Smooth muscle cell (in vitro differentiated cells): Measurements from ENCODE around the gene BMPR1A. TPM values are rescaled to one million over a fixed set of nuclear protein-coding genes. Genes with fewer than 3 reads are reported as not detected.
A peak's percentile ranks its signal among the peaks of the same experiment; 100 is the strongest.

Source experiments
- DNase-seq: peaks from one replicate; lab custom pipeline; 2025; ENCODE audit not compliant: unreplicated experiment; lab: John Stamatoyannopoulos, UW
- H2AFZ ChIP-seq: fragments of 200-600 bp; sonication (generic); 2 replicates; pipeline ENCODE4 v1.6.0; 2016; ENCODE audit warnings: antibody characterized with exemption, low read depth, mild to moderate bottlenecking
- H3F3A ChIP-seq: fragments of 200-600 bp; sonication (generic); 2 replicates; pipeline ENCODE4 v1.6.0; 2017; ENCODE audit warnings: antibody characterized with exemption, low read depth
- H3K27ac ChIP-seq: fragments of 200-600 bp; sonication (generic); 2 replicates; pipeline ENCODE4 v1.5.1; 2016; ENCODE audit warnings: low read depth, mild to moderate bottlenecking
- H3K27me3 ChIP-seq: fragments of 200-600 bp; sonication (generic); 2 replicates; pipeline ENCODE4 v1.6.1; 2016; ENCODE audit warnings: low read depth, mild to moderate bottlenecking
- H3K36me3 ChIP-seq: fragments of 200-600 bp; sonication (generic); 2 replicates; pipeline ENCODE4 v1.5.1; 2016; ENCODE audit warnings: low read depth
- H3K4me1 ChIP-seq: fragments of 200-600 bp; sonication (generic); 2 replicates; pipeline ENCODE4 v1.5.1; 2016; ENCODE audit warnings: low read depth
- H3K4me2 ChIP-seq: fragments of 200-600 bp; sonication (generic); 2 replicates; pipeline ENCODE4 v1.6.0; 2016; ENCODE audit warnings: mild to moderate bottlenecking
- H3K4me3 ChIP-seq: fragments of 200-600 bp; sonication (generic); 2 replicates; pipeline ENCODE4 v1.5.1; 2016; ENCODE audit warnings: mild to moderate bottlenecking
- H3K79me2 ChIP-seq: fragments of 200-600 bp; sonication (generic); 2 replicates; pipeline ENCODE4 v1.6.0; 2016; ENCODE audit warnings: low read depth, mild to moderate bottlenecking
- H3K9ac ChIP-seq: fragments of 200-600 bp; sonication (generic); 2 replicates; pipeline ENCODE4 v1.6.0; 2016; ENCODE audit warnings: low read depth
- H3K9me3 ChIP-seq: fragments of 200-600 bp; sonication (generic); replicated peaks from 2 replicates; pipeline ENCODE4 v1.5.1; 2016; ENCODE audit warnings: low read depth
- H4K20me1 ChIP-seq: fragments of 200-600 bp; sonication (generic); 2 replicates; pipeline ENCODE4 v1.6.0; 2016; ENCODE audit warnings: low read depth
- CTCF ChIP-seq: fragments of 200-600 bp; sonication (generic); IDR thresholded peaks from 2 replicates; pipeline ENCODE4 v1.5.1; 2017; ENCODE audit warnings: borderline replicate concordance, mild to moderate bottlenecking, antibody characterized with exemption; ENCODE audit not compliant: insufficient read depth, poor library complexity, severe bottlenecking
- WGBS: methylation state at CpG from one replicate; pipeline ENCODE4 v1.1.7; 2016; ENCODE audit warnings: low lambda C conversion rate; 5-methylcytosine and 5-hydroxymethylcytosine counted together
- polyA plus RNA-seq: library from polyadenylated mRNA; unstranded; fragments of >200 nt; fragmentation: Nextera tagmentation; extraction: Ambion mirVana; gene quantifications from 2 replicates; pipeline ENCODE4 v1.2.1, GENCODE V29; 2016
- total RNA-seq: library from RNA; depleted of rRNA; stranded (reverse); fragments of >200 nt; gene quantifications from 2 replicates; pipeline ENCODE4 v1.2.3, GENCODE V29; 2014

BMPR1A gene
- total and polyA plus RNA-seq, 2 experiments from 2014 or later = 15.5 to 80.9 TPM

- Histone ChIP-seq H3K27ac (no peak overlapping the region), H3K4me2 (no peak overlapping the region), H3K79me2 (no peaks in the 10 kb centered on the region), H2AFZ (no peak overlapping the region), H3F3A (peaks cover 10% of the 10 kb centered on the region), H3K4me3 (no peak overlapping the region), H3K4me1 (no peaks in the 10 kb centered on the region), H3K9me3 (no peaks in the 10 kb centered on the region), H3K9ac (no peak overlapping the region), H3K27me3 (no peaks in the 10 kb centered on the region), H3K36me3 (peaks cover 11% of the 10 kb centered on the region), H4K20me1 (no peaks in the 10 kb centered on the region)
- TF ChIP-seq CTCF = no peak
- DNase-seq = no peak
- WGBS = 73% methylated on average over 1 of the region's 1 CpG
These were observed 158.3 kb downstream of the BMPR1A start for GRCh38 chr10:86914734-86915133.

GRCh38 chr10:86918022-86918471 lies 161.6 kb downstream of the BMPR1A start:
- Histone ChIP-seq H3F3A (peaks cover 10% of the 10 kb centered on the region), H3K27ac (peak overlapping the region; percentile 55), H3K79me2 (no peaks in the 10 kb centered on the region), H3K4me3 (no peak overlapping the region), H4K20me1 (no peaks in the 10 kb centered on the region), H3K9me3 (no peaks in the 10 kb centered on the region), H2AFZ (no peak overlapping the region), H3K27me3 (no peaks in the 10 kb centered on the region), H3K4me2 (no peak overlapping the region), H3K36me3 (peaks cover 21% of the 10 kb centered on the region), H3K9ac (no peak overlapping the region), H3K4me1 (no peaks in the 10 kb centered on the region)
- no peak for TF ChIP-seq CTCF
- no peak for DNase-seq
- WGBS = 27% methylated on average over 5 of the region's 5 CpGs

- Histone ChIP-seq H3K79me2 (no peaks in the 10 kb centered on the region), H3K9me3 (no peaks in the 10 kb centered on the region), H3K27ac (no peak overlapping the region), H3K4me2 (no peak overlapping the region), H3K4me3 (no peak overlapping the region), H3K4me1 (no peaks in the 10 kb centered on the region), H2AFZ (no peak overlapping the region), H3K36me3 (peaks cover 10% of the 10 kb centered on the region), H4K20me1 (no peaks in the 10 kb centered on the region), H3F3A (peaks cover 6% of the 10 kb centered on the region), H3K27me3 (no peaks in the 10 kb centered on the region), H3K9ac (no peak overlapping the region)
- no peak for TF ChIP-seq CTCF
- DNase-seq = no peak
- 98% methylated on average over 9 of the region's 9 CpGs for WGBS
These were observed 166.1 kb downstream of the BMPR1A start for GRCh38 chr10:86922553-86922961.

GRCh38 chr10:86929468-86930380 lies 173.3 kb downstream of the BMPR1A start:
- H3K36me3 ChIP-seq = no peaks in the 10 kb centered on the region
- TF ChIP-seq CTCF = no peak
- H3K79me2 ChIP-seq = no peaks in the 10 kb centered on the region
- DNase-seq = no peak
- no peaks in the 10 kb centered on the region for H3K4me1 ChIP-seq
- H3F3A ChIP-seq = no peaks in the 10 kb centered on the region
- H3K4me2 ChIP-seq = no peak overlapping the region
- no peak overlapping the region for H3K4me3 ChIP-seq
- no peaks in the 10 kb centered on the region for H3K27me3 ChIP-seq
- H3K27ac ChIP-seq = no peak overlapping the region
- 90% methylated on average over 15 of the region's 15 CpGs for WGBS
- H3K9ac ChIP-seq = no peak overlapping the region
- H3K9me3 ChIP-seq = no peaks in the 10 kb centered on the region
- H2AFZ ChIP-seq = no peak overlapping the region
- H4K20me1 ChIP-seq = no peaks in the 10 kb centered on the region
